Activated CD4-positive, alpha-beta memory T cell treated with anti-CD3 and anti-CD28 coated beads for 36 hours (primary cell): ENCODE results near the gene IMMT. TPM values are rescaled to one million over a fixed set of nuclear protein-coding genes. Genes with fewer than 3 reads are reported as not detected.

Experiments used
- CTCF ChIA-PET: fragments of 350-600 bp; sonication (Branson Sonifier 250); formaldehyde crosslinking; loops from one replicate; lab custom pipeline; 2021; ENCODE audit warnings: antibody characterized with exemption, inconsistent platforms; lab: Charles Lee
- POLR2A ChIA-PET: fragments of 350-600 bp; sonication (Branson Sonifier 250); formaldehyde crosslinking; loops from one replicate; lab custom pipeline; 2021; ENCODE audit warnings: antibody characterized with exemption; lab: Charles Lee
- DNase-seq: peaks from one replicate; pipeline ENCODE4 v3.0.0-alpha.2; 2020
- H3K27ac Mint-ChIP-seq: one replicate; pipeline ENCODE4 v1.8.0; 2021; ENCODE audit warnings: mixed read lengths
- H3K27me3 Mint-ChIP-seq: one replicate; pipeline ENCODE4 v1.8.0; 2021; ENCODE audit warnings: mixed read lengths
- H3K36me3 Mint-ChIP-seq: one replicate; pipeline ENCODE4 v1.8.0; 2021; ENCODE audit warnings: mixed read lengths
- H3K4me1 Mint-ChIP-seq: one replicate; pipeline ENCODE4 v1.8.0; 2021; ENCODE audit warnings: low read depth, mixed read lengths
- H3K4me3 Mint-ChIP-seq: one replicate; pipeline ENCODE4 v1.8.0; 2021; ENCODE audit warnings: mild to moderate bottlenecking, mixed read lengths
- H3K9me3 Mint-ChIP-seq: one replicate; pipeline ENCODE4 v1.8.0; 2021; ENCODE audit warnings: mixed read lengths
- intact Hi-C: fragments of 100-400 bp; cut with micrococcal nuclease; formaldehyde crosslinking; loops from one replicate; pipeline ENCODE4 v1.15.1; 2023
- total RNA-seq, 2 experiments: library from RNA; stranded (reverse); gene quantifications; one replicate each; pipeline ENCODE4 v1.2.3, GENCODE V29; 2021

Gene IMMT
- total RNA-seq, 2 experiments from 2014 or later, result 170 to 172 TPM

GRCh38 chr2:86224645-86225355 lies 29.5 kb upstream of the IMMT start:
- POLR2A ChIA-PET, result no interaction called here
- DNase-seq, result no peak
- intact Hi-C loops, result no loop called here
- Mint-ChIP-seq H3K27ac (no peak overlapping the region), H3K4me3 (no peak overlapping the region), H3K36me3 (no peaks in the 10 kb centered on the region), H3K9me3 (no peaks in the 10 kb centered on the region), H3K27me3 (no peaks in the 10 kb centered on the region), H3K4me1 (peaks cover 6% of the 10 kb centered on the region)
- CTCF ChIA-PET, result interaction anchor here (0.6 to 1.0 kb wide), 3 partner anchors 99 to 146 kb away, joined by 3 to 4 read pairs (median 3); no protein-coding TSS in a partner anchor

GRCh38 chr2:86223927-86224560 lies 28.8 kb upstream of the IMMT start:
- no peak overlapping the region for H3K4me3 Mint-ChIP-seq
- POLR2A ChIA-PET, result no interaction called here
- DNase-seq, result no peak
- CTCF ChIA-PET, result no interaction called here
- H3K27me3 Mint-ChIP-seq, result no peaks in the 10 kb centered on the region
- intact Hi-C loops, result no loop called here
- H3K9me3 Mint-ChIP-seq, result no peaks in the 10 kb centered on the region
- no peak overlapping the region for H3K27ac Mint-ChIP-seq
- H3K36me3 Mint-ChIP-seq, result no peaks in the 10 kb centered on the region
- peaks cover 6% of the 10 kb centered on the region for H3K4me1 Mint-ChIP-seq

- Mint-ChIP-seq H3K27me3 (no peaks in the 10 kb centered on the region), H3K27ac (no peak overlapping the region), H3K36me3 (no peaks in the 10 kb centered on the region), H3K9me3 (no peaks in the 10 kb centered on the region), H3K4me1 (peaks cover 6% of the 10 kb centered on the region), H3K4me3 (no peak overlapping the region)
- ChIA-PET POLR2A (no interaction called here), CTCF (interaction anchor here (4.5 kb wide), 1 partner anchor 144 kb away, joined by 56 read pairs; no protein-coding TSS in a partner anchor)
- intact Hi-C loops, result no loop called here
- DNase-seq, result no peak
These were observed 28.1 kb upstream of the IMMT start for GRCh38 chr2:86223140-86223926.

- peak; percentile 77 for DNase-seq
- intact Hi-C loops, result loop anchor here (1.0 kb wide), 2 partner anchors 76 to 147 kb away; no protein-coding TSS in a partner anchor
- ChIA-PET CTCF (interaction anchor here (0.6 to 4.5 kb wide), 40 partner anchors 9 to 541 kb away, joined by 3 to 56 read pairs (median 4); partner anchors contain the start of genes IMMT, KDM3A and REEP1), POLR2A (no interaction called here)
- H3K9me3 Mint-ChIP-seq, result no peaks in the 10 kb centered on the region
- H3K4me1 Mint-ChIP-seq, result peaks cover 10% of the 10 kb centered on the region
- H3K27ac Mint-ChIP-seq, result no peak overlapping the region
- H3K27me3 Mint-ChIP-seq, result no peaks in the 10 kb centered on the region
- no peak overlapping the region for H3K4me3 Mint-ChIP-seq
- H3K36me3 Mint-ChIP-seq, result no peaks in the 10 kb centered on the region
These were observed 25.9 kb upstream of the IMMT start for GRCh38 chr2:86221066-86221684.

GRCh38 chr2:86219896-86220295 lies 24.6 kb upstream of the IMMT start:
- H3K9me3 Mint-ChIP-seq, result no peaks in the 10 kb centered on the region
- H3K4me3 Mint-ChIP-seq, result no peak overlapping the region
- intact Hi-C loops, result no loop called here
- H3K36me3 Mint-ChIP-seq, result no peaks in the 10 kb centered on the region
- no peaks in the 10 kb centered on the region for H3K27me3 Mint-ChIP-seq
- peaks cover 6% of the 10 kb centered on the region for H3K4me1 Mint-ChIP-seq
- ChIA-PET POLR2A (no interaction called here), CTCF (interaction anchor here (0.7 to 4.5 kb wide), 6 partner anchors 12 to 364 kb away, joined by 3 to 56 read pairs (median 14); no protein-coding TSS in a partner anchor)
- no peak overlapping the region for H3K27ac Mint-ChIP-seq
- DNase-seq, result no peak

- no peak for DNase-seq
- H3K4me3 Mint-ChIP-seq, result no peak overlapping the region
- intact Hi-C loops, result no loop called here
- H3K9me3 Mint-ChIP-seq, result no peaks in the 10 kb centered on the region
- peaks cover 2% of the 10 kb centered on the region for H3K36me3 Mint-ChIP-seq
- H3K4me1 Mint-ChIP-seq, result peaks cover 6% of the 10 kb centered on the region
- CTCF ChIA-PET, result no interaction called here
- POLR2A ChIA-PET, result no interaction called here
- H3K27ac Mint-ChIP-seq, result no peak overlapping the region
- no peaks in the 10 kb centered on the region for H3K27me3 Mint-ChIP-seq
These were observed 22.9 kb upstream of the IMMT start for GRCh38 chr2:86218124-86218523.

GRCh38 chr2:86216575-86217555 lies 21.6 kb upstream of the IMMT start:
- ChIA-PET POLR2A (no interaction called here), CTCF (interaction anchor here (1.1 kb wide), 1 partner anchor 155 kb away, joined by 3 read pairs; no protein-coding TSS in a partner anchor)
- intact Hi-C loops, result no loop called here
- H3K27me3 Mint-ChIP-seq, result no peaks in the 10 kb centered on the region
- H3K4me1 Mint-ChIP-seq, result peaks cover 6% of the 10 kb centered on the region
- H3K9me3 Mint-ChIP-seq, result no peaks in the 10 kb centered on the region
- H3K27ac Mint-ChIP-seq, result no peak overlapping the region
- H3K36me3 Mint-ChIP-seq, result peaks cover 9% of the 10 kb centered on the region
- DNase-seq, result no peak
- no peak overlapping the region for H3K4me3 Mint-ChIP-seq

GRCh38 chr2:86214503-86214832 lies 19.2 kb upstream of the IMMT start:
- Mint-ChIP-seq H3K9me3 (no peaks in the 10 kb centered on the region), H3K36me3 (peaks cover 23% of the 10 kb centered on the region), H3K4me3 (no peak overlapping the region), H3K4me1 (peaks cover 4% of the 10 kb centered on the region), H3K27me3 (no peaks in the 10 kb centered on the region), H3K27ac (no peak overlapping the region)
- ChIA-PET CTCF (interaction anchor here (0.7 kb wide), 1 partner anchor 10 kb away, joined by 4 read pairs; no protein-coding TSS in a partner anchor), POLR2A (no interaction called here)
- intact Hi-C loops, result no loop called here
- DNase-seq, result no peak

- H3K27ac Mint-ChIP-seq, result no peak overlapping the region
- H3K4me3 Mint-ChIP-seq, result no peak overlapping the region
- no peaks in the 10 kb centered on the region for H3K9me3 Mint-ChIP-seq
- peaks cover 26% of the 10 kb centered on the region for H3K36me3 Mint-ChIP-seq
- CTCF ChIA-PET, result interaction anchor here (0.7 kb wide), 1 partner anchor 10 kb away, joined by 4 read pairs; no protein-coding TSS in a partner anchor
- POLR2A ChIA-PET, result no interaction called here
- H3K4me1 Mint-ChIP-seq, result peaks cover 4% of the 10 kb centered on the region
- DNase-seq, result no peak
- H3K27me3 Mint-ChIP-seq, result no peaks in the 10 kb centered on the region
- intact Hi-C loops, result no loop called here
These were observed 18.6 kb upstream of the IMMT start for GRCh38 chr2:86213699-86214502.

- intact Hi-C loops, result no loop called here
- Mint-ChIP-seq H3K9me3 (no peaks in the 10 kb centered on the region), H3K27me3 (no peaks in the 10 kb centered on the region), H3K4me1 (peaks cover 2% of the 10 kb centered on the region), H3K27ac (no peak overlapping the region), H3K4me3 (no peak overlapping the region), H3K36me3 (peaks cover 31% of the 10 kb centered on the region)
- DNase-seq, result no peak
- CTCF ChIA-PET, result no interaction called here
- POLR2A ChIA-PET, result no interaction called here
These were observed 17.8 kb upstream of the IMMT start for GRCh38 chr2:86213056-86213455.
